RWPE1 (cell line): ENCODE results near the gene SERPINB7.

Experiments
- CTCF ChIA-PET: fragments of 350-600 bp; sonication (Branson Sonifier 250); formaldehyde crosslinking; extraction: SDS; loops from one replicate; lab custom pipeline; 2021; lab: Yijun Ruan, JAX
- POLR2A ChIA-PET: fragments of 400-600 bp; formaldehyde crosslinking; extraction: SDS; loops from one replicate; lab custom pipeline; 2020; ENCODE audit warnings: antibody characterized with exemption; ENCODE audit not compliant: low non-redundant PET; lab: Yijun Ruan, JAX
- DNase-seq: peaks from one replicate; pipeline ENCODE4 v3.0.0; 2012; ENCODE audit warnings: low spot score
- H3K27ac ChIP-seq: fragments of 450-650 bp; 2 replicates; pipeline ENCODE4 v1.5.1; 2017
- CTCF ChIP-seq: fragments of 450-650 bp; conservative IDR thresholded peaks from 2 replicates; pipeline ENCODE4 v1.5.1; 2017; ENCODE audit warnings: low read depth, mild to moderate bottlenecking

Gene SERPINB7

GRCh38 chr18:63848159-63848558, 72.9 kb downstream of the SERPINB7 start:
- ChIA-PET CTCF (no interaction called here), POLR2A (no interaction called here)
- no peak overlapping the region for H3K27ac ChIP-seq
- DNase-seq: peak; percentile 36
- TF ChIP-seq CTCF: peak; percentile 78

- peak; percentile 38 for DNase-seq
- ChIA-PET CTCF (no interaction called here), POLR2A (no interaction called here)
- H3K27ac ChIP-seq: no peak overlapping the region
- TF ChIP-seq CTCF: peak; percentile 75
These were observed 74.8 kb downstream of the SERPINB7 start for GRCh38 chr18:63850020-63850419.

GRCh38 chr18:63850636-63851035, 75.4 kb downstream of the SERPINB7 start:
- ChIA-PET POLR2A (no interaction called here), CTCF (no interaction called here)
- no peak overlapping the region for H3K27ac ChIP-seq
- DNase-seq: no peak
- TF ChIP-seq CTCF: no peak
